Liver (tissue), 3 donors: Measurements from ENCODE around the gene SCN1A.

Experiments used
- EGR1 ChIP-seq, 2 donors: IDR thresholded peaks; 2 replicates each; pipeline ENCODE4 v1.6.1; 2016 to 2018; ENCODE audit warnings: antibody characterized with exemption in 2 of 2, low read depth in 2 of 2
- FOXA1 ChIP-seq: IDR thresholded peaks from 2 replicates; pipeline ENCODE4 v1.6.1; 2016; ENCODE audit warnings: antibody characterized with exemption
- GABPA ChIP-seq, 2 donors: IDR thresholded peaks in 1 of 2; conservative IDR thresholded peaks in 1 of 2; 2 replicates each; pipeline ENCODE4 v1.6.1; 2016; ENCODE audit warnings: antibody characterized with exemption in 2 of 2, mild to moderate bottlenecking in 1 of 2, moderate library complexity in 1 of 2
- JUND ChIP-seq, 2 donors: IDR thresholded peaks; 2 replicates each; pipeline ENCODE4 v1.6.1; 2016; ENCODE audit warnings: antibody characterized with exemption in 2 of 2
- RAD21 ChIP-seq, 2 donors: IDR thresholded peaks; 2 replicates each; pipeline ENCODE4 v1.6.1; 2016; ENCODE audit warnings: antibody characterized with exemption in 2 of 2, mild to moderate bottlenecking in 2 of 2
- RXRA ChIP-seq, 2 donors: IDR thresholded peaks; 2 replicates each; pipeline ENCODE4 v1.6.1; 2017 to 2018; ENCODE audit warnings: antibody characterized with exemption in 2 of 2, mild to moderate bottlenecking in 1 of 2
- SP1 ChIP-seq: IDR thresholded peaks from 2 replicates; pipeline ENCODE4 v1.6.1; 2018; ENCODE audit warnings: antibody characterized with exemption, mild to moderate bottlenecking
- TAF1 ChIP-seq: conservative IDR thresholded peaks from 2 replicates; pipeline ENCODE4 v1.6.1; 2016; ENCODE audit warnings: antibody characterized with exemption, mild to moderate bottlenecking
- YY1 ChIP-seq: IDR thresholded peaks from 2 replicates; pipeline ENCODE4 v1.6.1; 2016; ENCODE audit warnings: antibody characterized with exemption, mild to moderate bottlenecking
- TF ChIP-seq, protein P1 (sequence below): fragments of 150-350 bp; IDR thresholded peaks from 2 replicates; pipeline ENCODE4 v1.5.1; 2017; ENCODE audit warnings: improper control_type of control experiment, low read depth, low read length; ENCODE audit not compliant: missing input control
- TF ChIP-seq, protein P2 (sequence below): IDR thresholded peaks from 2 replicates; pipeline ENCODE4 v1.6.1; 2016; ENCODE audit warnings: antibody characterized with exemption, mild to moderate bottlenecking
- TF ChIP-seq, protein P3 (sequence below): IDR thresholded peaks from 2 replicates; pipeline ENCODE4 v1.6.1; 2016; ENCODE audit warnings: antibody characterized with exemption
- donor health status: healthy.
- donor health status: healthy.

DNA sequence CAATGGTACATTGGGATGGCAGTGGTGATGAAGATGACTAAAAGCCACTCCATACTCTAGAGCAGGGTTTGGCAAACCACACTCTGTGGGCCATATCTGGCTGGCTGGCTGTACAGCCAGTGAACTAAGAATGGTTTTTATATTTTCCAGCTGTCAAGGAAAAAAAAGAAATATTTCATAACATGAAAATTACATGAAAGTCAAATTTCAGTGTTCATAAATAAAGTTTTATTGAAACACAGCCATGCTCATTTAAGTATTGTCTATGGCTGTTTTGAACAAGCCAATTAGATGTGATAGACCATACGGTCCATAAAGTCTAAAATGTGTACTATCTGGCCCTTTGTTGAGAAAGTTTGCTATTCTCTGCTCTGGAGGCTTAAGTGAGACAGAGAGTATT is 175.7 kb downstream of the SCN1A start:
- TF ChIP-seq, protein P1, sequence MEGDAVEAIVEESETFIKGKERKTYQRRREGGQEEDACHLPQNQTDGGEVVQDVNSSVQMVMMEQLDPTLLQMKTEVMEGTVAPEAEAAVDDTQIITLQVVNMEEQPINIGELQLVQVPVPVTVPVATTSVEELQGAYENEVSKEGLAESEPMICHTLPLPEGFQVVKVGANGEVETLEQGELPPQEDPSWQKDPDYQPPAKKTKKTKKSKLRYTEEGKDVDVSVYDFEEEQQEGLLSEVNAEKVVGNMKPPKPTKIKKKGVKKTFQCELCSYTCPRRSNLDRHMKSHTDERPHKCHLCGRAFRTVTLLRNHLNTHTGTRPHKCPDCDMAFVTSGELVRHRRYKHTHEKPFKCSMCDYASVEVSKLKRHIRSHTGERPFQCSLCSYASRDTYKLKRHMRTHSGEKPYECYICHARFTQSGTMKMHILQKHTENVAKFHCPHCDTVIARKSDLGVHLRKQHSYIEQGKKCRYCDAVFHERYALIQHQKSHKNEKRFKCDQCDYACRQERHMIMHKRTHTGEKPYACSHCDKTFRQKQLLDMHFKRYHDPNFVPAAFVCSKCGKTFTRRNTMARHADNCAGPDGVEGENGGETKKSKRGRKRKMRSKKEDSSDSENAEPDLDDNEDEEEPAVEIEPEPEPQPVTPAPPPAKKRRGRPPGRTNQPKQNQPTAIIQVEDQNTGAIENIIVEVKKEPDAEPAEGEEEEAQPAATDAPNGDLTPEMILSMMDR, result no peak
- TF ChIP-seq TAF1, result no peak
- TF ChIP-seq, protein P2, sequence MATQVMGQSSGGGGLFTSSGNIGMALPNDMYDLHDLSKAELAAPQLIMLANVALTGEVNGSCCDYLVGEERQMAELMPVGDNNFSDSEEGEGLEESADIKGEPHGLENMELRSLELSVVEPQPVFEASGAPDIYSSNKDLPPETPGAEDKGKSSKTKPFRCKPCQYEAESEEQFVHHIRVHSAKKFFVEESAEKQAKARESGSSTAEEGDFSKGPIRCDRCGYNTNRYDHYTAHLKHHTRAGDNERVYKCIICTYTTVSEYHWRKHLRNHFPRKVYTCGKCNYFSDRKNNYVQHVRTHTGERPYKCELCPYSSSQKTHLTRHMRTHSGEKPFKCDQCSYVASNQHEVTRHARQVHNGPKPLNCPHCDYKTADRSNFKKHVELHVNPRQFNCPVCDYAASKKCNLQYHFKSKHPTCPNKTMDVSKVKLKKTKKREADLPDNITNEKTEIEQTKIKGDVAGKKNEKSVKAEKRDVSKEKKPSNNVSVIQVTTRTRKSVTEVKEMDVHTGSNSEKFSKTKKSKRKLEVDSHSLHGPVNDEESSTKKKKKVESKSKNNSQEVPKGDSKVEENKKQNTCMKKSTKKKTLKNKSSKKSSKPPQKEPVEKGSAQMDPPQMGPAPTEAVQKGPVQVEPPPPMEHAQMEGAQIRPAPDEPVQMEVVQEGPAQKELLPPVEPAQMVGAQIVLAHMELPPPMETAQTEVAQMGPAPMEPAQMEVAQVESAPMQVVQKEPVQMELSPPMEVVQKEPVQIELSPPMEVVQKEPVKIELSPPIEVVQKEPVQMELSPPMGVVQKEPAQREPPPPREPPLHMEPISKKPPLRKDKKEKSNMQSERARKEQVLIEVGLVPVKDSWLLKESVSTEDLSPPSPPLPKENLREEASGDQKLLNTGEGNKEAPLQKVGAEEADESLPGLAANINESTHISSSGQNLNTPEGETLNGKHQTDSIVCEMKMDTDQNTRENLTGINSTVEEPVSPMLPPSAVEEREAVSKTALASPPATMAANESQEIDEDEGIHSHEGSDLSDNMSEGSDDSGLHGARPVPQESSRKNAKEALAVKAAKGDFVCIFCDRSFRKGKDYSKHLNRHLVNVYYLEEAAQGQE, result no peak
- TF ChIP-seq JUND (IDR thresholded peaks at IDR 0.05), result no peak
- TF ChIP-seq SP1, result no peak
- TF ChIP-seq YY1, result no peak
- TF ChIP-seq, protein P3, sequence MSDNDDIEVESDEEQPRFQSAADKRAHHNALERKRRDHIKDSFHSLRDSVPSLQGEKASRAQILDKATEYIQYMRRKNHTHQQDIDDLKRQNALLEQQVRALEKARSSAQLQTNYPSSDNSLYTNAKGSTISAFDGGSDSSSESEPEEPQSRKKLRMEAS, result no peak
- no peak for TF ChIP-seq EGR1 (IDR thresholded peaks at IDR 0.05; ENCODE audit: low read depth in 2 of 2)
- no peak for TF ChIP-seq GABPA (IDR thresholded peaks at IDR 0.05 in 1 of 2, conservative IDR thresholded peaks at IDR 0.05 in 1 of 2)
- no peak for TF ChIP-seq RAD21 (IDR thresholded peaks at IDR 0.05)
- no peak for TF ChIP-seq RXRA (IDR thresholded peaks at IDR 0.05)
- TF ChIP-seq FOXA1, result no peak
